Measurements from ENCODE around the gene PNLIP.

Gene PNLIP

GRCh38 chr10:116545756-116546155, at the start of gene PNLIP:
Gene PNLIP, plus strand, starts transcription at chr10:116545931. Its CDS starts 162 bp downstream, at chr10:116546093.
- DNase-seq = no peak

GRCh38 chr10:116504786-116505185, 40.9 kb upstream of the PNLIP start:
- no peak for DNase-seq

DNA sequence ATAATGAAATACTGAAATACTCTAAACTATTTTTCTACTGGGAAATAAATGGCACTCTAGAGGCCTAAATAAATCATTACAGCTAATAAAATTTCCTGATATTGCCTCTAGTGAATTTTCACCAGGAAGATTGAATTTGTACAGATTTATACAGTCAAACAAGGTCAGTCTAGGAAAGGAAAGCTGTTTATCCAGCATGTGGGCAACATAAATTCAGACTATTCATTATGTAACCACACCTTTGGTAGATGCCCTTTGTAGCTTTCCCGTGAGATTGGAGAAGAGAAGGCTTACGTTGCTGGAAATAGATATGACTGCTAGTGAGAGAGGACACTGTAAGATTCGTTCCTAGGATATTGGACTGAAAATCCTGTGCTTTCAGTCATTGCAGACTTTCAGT, 35.2 kb upstream of the PNLIP start:
- DNase-seq = no peak

- DNase-seq = no peak
These were observed 34.4 kb upstream of the PNLIP start for GRCh38 chr10:116511365-116511764.

DNA sequence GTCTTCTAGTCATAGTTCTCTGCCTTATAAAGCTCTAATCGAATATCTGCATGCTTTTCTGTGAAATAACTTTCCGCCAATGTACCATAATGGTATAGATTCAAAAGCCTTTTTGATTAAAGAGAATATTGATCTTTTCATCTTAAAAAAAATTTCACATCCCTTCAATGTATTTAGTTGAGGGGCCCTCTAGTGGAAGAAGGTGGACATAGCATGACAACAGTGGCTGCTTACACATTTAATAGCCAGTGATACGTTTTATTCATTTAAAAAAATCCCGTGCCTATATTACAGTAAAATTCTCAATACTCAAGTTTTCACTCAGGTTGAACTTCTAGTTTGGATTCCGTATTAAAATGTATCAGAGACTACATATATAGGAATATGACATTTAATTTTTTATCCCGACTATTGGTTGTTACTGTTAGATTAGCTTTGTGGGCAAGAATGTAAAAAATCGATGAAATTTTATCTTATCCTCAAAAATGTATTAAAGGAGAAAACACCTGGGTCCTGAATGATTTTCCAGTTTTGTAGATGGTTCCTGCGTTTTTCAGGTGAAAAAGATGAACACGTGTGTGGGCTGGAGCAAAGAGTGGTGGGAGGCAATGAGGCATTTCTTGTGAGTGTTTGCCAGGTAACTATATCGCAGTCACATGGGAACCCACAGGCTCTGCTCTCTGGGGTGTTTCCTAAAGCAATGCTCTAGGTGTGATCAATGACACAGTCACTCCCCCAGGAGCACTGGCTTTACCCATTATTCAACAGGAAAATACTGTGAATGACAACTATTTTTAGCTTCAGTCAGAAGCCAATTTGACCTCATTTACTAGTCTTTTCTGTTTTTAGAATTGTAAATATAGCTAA, 24.1 kb upstream of the PNLIP start:
- DNase-seq = no peak

- no peak for DNase-seq
These were observed 22.8 kb upstream of the PNLIP start for GRCh38 chr10:116522803-116523381.

DNA sequence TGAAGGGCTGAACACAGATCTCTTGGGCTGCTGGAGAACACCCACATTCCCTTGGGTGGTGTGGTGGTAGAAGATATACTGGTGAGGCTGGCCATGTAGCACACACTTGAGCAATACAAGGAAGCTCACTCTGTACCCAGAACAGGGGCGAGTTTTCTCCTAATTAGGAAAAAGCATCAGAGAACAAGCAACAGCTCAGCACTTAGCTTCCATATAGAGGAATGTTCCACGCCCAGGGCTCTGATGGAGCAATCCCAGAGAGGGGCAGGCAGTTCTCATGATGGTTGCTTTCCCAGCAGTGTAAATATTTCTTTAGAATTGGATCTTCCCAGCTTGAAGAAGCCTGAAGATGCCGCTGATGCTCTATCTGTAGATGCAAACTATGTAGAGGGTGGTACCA, 21.0 kb upstream of the PNLIP start:
- DNase-seq = no peak

- DNase-seq = no peak
These were observed 19.5 kb upstream of the PNLIP start for GRCh38 chr10:116526219-116526618.

- no peak for DNase-seq
These were observed 8.9 kb upstream of the PNLIP start for GRCh38 chr10:116536810-116537209.

GRCh38 chr10:116538456-116538855, 7.3 kb upstream of the PNLIP start:
- DNase-seq = no peak

DNA sequence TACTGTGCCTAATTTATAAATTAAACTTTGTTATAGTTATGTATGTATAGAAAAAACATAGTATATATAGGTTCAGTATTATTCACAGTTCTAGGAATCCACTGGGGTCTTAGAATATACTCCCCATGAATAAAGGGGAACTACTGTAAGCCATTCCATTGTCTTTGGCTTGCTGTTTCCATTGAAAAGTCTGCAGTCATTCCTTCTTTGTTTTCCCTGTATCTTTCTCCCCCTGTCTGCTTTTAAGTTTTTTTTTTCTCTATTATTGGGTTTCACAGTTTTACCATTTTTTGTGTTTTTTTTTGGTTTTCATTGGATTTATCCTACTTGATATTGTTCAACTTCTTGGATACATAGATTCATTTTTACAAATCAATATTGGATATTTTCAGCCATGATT, 6.7 kb upstream of the PNLIP start:
- DNase-seq = no peak

DNA sequence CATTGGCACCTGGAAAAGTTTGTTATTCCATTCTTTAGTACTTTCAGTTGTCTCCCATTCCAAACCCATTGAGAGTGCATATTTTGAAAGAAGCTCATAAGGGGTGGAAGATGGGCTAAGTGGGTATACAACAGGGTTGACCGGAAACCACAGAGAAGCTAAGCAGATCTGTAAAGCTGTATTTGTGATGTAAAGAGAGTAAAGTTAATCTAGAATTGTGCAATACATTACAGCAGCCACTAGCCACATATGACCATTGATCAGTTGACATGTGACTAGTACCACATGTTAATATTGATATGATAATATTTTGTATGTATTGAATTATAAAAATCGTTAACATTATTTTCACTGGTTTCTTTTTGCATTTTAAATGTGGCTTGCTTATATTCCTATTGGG, 4.9 kb upstream of the PNLIP start:
- no peak for DNase-seq

DNA sequence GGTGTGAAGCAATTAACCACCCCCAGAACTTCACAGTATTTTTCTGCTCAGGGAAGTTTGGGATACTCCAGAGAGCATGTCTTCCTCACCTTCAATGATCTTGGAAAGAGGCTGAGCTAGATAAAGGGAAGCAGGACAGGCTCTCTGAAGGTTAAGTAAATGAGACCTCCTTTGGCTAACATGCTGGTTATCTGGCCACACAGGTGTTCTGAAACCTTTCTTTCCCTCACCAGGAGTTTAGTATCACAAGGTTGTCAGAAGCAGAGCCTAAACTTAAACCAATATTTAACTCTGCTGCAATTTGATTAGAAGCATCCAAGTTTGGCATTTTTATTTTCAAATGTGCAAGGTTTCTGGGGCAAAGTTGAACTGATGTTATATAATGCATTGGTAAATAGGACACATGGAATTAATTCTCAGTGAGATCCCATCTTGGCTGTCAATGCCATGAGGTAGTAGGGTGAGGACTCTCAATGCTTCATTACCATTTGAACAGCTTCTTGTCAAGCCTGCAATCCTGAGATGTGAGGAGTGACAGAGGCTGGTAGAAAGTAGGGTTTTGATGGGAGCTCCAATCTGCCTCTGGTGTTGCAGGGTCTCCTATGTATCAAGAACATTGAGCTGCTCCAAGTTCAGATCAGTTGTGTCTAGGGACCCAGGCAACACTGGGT, 3.6 kb upstream of the PNLIP start:
- no peak for DNase-seq

DNA sequence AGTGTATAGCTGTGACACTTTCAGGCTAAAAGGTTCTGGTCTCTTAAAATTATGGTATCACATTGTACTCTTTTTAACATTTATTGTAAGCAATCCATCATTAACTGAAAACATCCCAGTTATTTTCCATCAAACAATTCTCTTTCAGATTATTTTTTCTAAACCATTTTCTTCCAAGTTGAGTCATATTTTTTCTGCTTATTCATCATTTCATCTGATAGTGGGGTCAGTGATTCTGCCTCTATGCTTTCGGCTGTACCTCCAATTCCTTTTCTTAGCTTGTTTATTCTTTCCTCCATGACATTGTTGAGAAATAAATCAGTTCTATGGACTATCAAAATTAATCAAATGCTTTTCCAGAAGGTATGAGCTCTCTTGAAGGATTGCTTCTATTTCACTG, 609 bp upstream of the PNLIP start:
- no peak for DNase-seq

DNA sequence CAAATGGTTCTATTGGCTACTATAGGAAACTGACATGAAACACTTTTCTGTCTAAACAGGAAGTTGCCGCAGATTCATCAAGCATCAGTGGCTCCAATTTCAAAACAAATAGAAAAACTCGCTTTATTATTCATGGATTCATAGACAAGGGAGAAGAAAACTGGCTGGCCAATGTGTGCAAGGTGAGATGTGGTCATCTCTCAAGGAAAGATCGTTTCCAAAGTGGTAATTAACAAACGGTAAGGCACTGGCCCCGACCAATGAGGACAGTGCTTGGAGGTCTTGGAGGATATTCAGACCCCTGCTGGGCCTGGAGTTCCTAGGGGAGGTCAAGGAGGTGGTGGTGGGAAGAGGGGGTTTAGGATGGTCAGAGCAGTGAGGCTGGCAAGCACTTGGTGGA, 2.6 kb downstream of the PNLIP start:
- no peak for DNase-seq

DNA sequence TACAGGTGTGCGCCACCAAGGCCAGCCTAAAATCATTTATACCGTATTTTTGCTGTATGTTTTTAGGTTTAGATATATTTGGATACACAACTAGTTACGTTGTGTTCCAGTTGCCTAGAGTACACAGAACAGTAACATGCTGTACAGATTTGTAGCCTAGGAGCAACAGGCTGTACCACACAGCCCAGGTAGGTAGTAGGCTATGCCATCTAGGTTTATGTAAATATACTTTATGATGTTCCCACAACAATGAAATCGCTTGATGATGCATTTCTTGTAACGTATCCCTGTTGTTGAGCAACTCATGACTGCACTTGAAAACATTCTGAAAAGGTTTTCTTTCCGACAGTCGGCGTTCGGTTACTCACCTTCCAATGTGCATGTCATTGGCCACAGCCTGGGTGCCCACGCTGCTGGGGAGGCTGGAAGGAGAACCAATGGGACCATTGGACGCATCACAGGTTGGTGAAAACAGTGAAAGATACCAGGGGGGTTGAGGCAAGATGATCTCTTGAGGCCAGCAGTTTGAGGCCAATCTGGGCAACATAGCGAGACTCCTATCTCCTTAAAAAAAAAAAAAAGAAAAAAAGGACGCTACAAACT, 7.7 kb downstream of the PNLIP start:
- no peak for DNase-seq

- no peak for DNase-seq
These were observed 8.9 kb downstream of the PNLIP start for GRCh38 chr10:116554628-116555027.

GRCh38 chr10:116555880-116556279, 10.1 kb downstream of the PNLIP start:
- DNase-seq = no peak

DNA sequence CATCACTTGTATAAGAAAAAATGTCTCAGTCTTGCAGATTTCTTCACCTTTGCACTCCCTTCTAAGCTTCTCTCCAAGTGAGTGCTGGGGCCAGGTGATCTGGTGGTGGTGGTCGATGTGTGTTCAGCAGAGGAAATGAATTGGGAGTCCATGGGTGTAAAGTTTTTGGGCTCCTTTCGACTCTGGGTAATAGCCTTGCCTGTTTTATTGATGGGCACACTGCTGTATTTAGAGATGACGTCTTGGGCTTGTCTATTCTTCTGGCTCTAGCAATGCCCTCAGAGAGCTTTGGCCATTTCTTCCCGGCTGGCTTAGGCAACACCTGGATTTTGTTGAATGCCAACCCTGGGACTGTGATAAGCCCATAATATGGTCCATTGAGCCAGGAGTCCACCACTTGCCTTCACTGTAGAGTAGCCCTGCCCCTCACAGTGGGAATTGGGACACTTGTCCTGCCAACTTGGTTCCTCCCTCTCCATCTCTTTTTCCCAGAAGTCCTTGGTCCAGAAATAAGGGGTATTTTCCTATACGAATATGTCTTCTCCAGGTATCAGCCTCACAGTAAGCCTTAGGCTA, 11.7 kb downstream of the PNLIP start:
- no peak for DNase-seq

DNA sequence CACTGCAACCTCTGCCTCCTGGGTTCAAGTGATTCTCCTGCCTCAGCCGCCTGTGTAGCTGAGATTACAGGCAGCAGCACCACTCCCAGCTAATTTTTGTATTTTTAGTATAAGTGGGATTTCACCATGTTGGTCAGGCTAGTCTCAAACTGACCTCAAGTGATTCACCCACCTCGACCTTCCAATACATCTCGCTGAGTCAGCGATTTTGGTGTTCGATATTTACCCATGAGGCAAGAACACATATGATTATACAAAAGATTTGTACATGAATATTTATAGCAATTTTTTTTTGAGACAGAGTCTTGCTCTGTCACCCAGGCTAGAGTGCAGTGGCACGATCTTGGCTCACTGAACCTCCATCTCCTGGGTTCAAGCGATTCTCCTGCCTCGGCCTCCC, 19.8 kb downstream of the PNLIP start:
- no peak for DNase-seq

DNA sequence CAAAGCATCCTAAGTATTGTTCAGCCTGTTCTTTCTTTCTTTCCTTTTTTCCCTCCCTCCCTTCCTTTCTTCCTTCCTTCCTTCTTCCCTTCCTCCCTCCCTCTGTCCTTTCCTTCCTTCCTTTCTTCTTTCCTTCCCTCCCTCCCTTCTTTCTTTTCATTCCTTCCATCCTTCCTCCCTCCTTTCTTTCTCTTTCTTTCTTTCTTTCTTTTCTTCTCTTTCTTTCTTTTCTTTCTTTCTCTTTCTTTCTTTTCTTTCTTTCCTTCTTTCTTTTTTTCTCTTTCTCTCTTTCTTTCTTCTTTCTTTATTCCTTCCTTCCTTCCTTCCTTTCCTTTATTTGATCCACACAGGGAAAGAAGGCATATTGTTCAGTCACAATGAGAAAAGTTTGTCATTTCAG, 21.2 kb downstream of the PNLIP start:
- no peak for DNase-seq

DNA sequence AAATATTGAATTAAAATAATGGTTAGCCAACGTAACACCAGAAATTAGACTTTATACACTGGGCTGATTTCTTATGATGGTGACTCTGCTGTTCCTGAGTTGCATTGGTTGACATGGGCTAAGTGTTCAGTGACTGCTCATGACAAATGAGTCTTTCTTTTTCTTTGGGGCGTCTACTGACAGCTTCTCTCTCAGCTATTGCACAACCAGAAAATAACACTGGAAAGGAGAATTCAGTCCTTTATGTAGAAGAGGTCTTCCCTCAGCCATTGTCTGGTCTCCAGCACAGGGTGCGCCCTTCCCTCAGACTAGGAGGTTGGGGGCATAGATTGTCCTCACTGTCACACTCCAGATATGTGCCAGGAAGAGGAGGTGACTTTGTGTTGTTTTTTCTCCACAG, 21.6 kb downstream of the PNLIP start:
- DNase-seq = no peak

DNA sequence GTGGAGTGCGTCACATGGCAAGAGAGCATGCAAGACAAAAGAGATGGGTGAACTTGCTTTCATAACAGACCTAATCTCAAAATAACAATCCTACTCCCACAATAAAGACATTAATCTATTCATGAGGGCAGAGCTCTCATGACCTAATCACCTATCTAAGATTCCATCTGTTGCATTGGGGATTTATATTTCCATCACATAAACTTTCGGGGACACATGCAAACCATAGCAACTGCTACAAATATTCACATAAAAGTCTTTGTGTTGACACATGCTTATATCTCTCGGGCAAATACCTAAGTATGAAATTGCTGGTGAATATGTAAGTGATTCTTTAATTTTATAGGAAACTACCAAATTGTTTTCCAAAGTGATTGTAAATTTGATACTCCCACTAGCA, 29.1 kb downstream of the PNLIP start:
- no peak for DNase-seq

Measured in SIG-M5 (cell line).